ENCODE results near the gene CA11. TPM values are rescaled to one million over a fixed set of nuclear protein-coding genes. Genes with fewer than 3 reads are reported as not detected.

Gene CA11
- total RNA-seq, 1 experiment from 2014 or later, result 12.6 TPM

DNA sequence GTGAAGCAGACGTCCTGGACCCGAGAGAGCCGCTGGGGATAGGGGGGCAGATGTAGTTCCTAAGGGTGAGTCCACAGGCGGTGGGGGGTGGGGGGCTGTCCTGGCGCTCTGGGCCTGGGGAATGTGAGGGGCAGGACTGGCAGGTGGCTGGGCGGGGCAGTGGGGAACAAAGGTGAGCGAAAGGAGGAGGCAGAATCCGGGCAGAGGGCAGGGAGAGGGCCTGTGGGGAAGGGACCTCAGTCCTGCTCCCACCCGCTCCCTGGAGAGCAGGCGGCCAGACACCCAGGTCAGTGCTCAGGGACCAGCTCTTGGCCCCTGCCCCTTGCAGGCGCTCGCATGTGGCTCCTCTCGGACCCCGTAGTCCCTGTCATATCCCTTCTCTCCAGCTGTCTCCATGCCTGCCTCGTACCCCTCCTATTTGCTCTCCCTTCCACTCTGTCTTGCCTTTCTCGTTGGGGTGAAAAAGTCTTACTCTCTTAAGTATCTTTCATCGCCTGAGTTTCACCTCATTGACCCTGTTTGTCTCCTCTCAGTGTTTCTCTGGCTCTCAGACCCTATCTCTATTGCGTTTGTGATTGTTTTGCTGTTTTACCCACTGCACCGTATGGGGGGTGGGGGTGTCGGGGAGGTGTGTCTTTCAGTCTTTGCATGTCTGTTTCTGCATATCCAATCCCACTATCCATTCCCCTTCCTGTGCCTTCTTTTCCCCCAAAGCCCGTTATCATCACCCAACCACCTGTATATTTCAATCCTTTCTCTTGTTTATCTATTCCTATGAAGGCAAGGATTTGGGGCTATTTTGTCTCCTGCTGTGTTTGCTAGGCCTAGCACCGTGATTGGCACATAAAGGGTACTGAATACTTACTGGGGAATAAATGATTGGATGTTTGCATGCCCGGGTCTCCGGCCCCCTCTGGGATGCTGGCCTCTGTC is 20.9 kb downstream of the CA11 start:
- intact Hi-C loops (cut with micrococcal nuclease; ENCODE audit: unreplicated experiment) (no loop called here), in situ Hi-C loops (cut with HindIII; ENCODE audit: low pct_unique_long_range_greater_than_20kb, low sequenced_read_pairs) (no loop called here)
- no TSS peak for BruUV-seq (replicated peaks)
- H3K4me3 ChIP-seq (ENCODE audit: low read depth in 2 of 2, low read length in 2 of 2), result peak overlapping the region in 1 of 2 experiments; percentile 37; a peak in 1 of 4 replicates
- POLR2A ChIA-PET, result no interaction called here
- no peak overlapping the region for H3K27ac ChIP-seq (ENCODE audit: low read length)
- H3K4me1 ChIP-seq (ENCODE audit: control insufficient read depth, insufficient read depth, low read length), result peaks cover 8% of the 10 kb centered on the region
- ATAC-seq (no peak), DNase-seq (ENCODE audit: low read depth, low spot score) (no peak)
- H3K36me3 ChIP-seq (ENCODE audit: control insufficient read depth, insufficient read depth, low read length), result no peaks in the 10 kb centered on the region
- CTCF ChIA-PET, result no interaction called here
- H3K27me3 ChIP-seq (ENCODE audit: control insufficient read depth, insufficient read depth, low read length), result no peaks in the 10 kb centered on the region
- no peaks in the 10 kb centered on the region for H3K9me3 ChIP-seq (ENCODE audit: control insufficient read depth, insufficient read depth, low read depth, low read length)
- TF ChIP-seq POLR2AphosphoS5 (IDR thresholded peaks at IDR 0.05; ENCODE audit: low read depth, low read length), result no peak

DNA sequence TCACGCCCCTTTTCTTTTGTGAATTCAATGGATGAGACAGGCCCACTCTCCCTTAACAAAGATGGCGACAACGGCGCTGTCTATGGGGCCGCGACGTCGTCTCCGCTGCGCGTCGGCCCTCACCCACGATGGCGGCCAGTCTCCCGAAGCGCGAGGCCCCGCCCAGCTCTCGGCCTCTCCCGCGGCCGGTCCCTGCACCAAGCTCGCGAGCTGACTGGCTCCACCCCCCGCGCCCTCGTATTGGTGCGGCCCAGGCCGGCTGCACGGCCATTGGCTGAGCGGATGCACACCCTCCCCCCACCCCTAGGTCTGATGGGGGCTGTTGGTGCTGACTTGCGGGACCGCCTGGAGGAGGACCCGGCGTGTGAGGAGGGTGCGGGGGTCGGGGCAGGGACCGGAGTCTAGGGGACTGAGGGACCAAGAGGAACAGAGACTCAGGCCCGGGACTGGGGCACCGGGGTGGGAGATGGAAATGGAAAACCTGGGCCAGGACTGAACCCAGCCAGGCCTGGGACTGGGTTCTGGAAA is 21.9 kb downstream of the CA11 start:
- in situ Hi-C loops (cut with HindIII; ENCODE audit: low pct_unique_long_range_greater_than_20kb, low sequenced_read_pairs), result no loop called here
- BruUV-seq (replicated peaks), result no TSS peak
- intact Hi-C loops (cut with micrococcal nuclease; ENCODE audit: unreplicated experiment), result no loop called here
- Histone ChIP-seq H3K4me3 (ENCODE audit: low read depth in 2 of 2, low read length in 2 of 2) (peak overlapping the region; percentile 37 to 39), H3K27me3 (ENCODE audit: control insufficient read depth, insufficient read depth, low read length) (no peaks in the 10 kb centered on the region), H3K36me3 (ENCODE audit: control insufficient read depth, insufficient read depth, low read length) (no peaks in the 10 kb centered on the region), H3K4me1 (ENCODE audit: control insufficient read depth, insufficient read depth, low read length) (peaks cover 8% of the 10 kb centered on the region), H3K9me3 (ENCODE audit: control insufficient read depth, insufficient read depth, low read depth, low read length) (no peaks in the 10 kb centered on the region), H3K27ac (ENCODE audit: low read length) (peak overlapping the region; percentile 82)
- ATAC-seq (peak; percentile 90), DNase-seq (ENCODE audit: low read depth, low spot score) (no peak)
- no peak for TF ChIP-seq SIN3A (IDR thresholded peaks at IDR 0.05; ENCODE audit: borderline replicate concordance, insufficient read depth, low read depth, low read length)
- no peak for TF ChIP-seq POLR2AphosphoS5 (IDR thresholded peaks at IDR 0.05; ENCODE audit: low read depth, low read length)
- TF ChIP-seq, protein P1, sequence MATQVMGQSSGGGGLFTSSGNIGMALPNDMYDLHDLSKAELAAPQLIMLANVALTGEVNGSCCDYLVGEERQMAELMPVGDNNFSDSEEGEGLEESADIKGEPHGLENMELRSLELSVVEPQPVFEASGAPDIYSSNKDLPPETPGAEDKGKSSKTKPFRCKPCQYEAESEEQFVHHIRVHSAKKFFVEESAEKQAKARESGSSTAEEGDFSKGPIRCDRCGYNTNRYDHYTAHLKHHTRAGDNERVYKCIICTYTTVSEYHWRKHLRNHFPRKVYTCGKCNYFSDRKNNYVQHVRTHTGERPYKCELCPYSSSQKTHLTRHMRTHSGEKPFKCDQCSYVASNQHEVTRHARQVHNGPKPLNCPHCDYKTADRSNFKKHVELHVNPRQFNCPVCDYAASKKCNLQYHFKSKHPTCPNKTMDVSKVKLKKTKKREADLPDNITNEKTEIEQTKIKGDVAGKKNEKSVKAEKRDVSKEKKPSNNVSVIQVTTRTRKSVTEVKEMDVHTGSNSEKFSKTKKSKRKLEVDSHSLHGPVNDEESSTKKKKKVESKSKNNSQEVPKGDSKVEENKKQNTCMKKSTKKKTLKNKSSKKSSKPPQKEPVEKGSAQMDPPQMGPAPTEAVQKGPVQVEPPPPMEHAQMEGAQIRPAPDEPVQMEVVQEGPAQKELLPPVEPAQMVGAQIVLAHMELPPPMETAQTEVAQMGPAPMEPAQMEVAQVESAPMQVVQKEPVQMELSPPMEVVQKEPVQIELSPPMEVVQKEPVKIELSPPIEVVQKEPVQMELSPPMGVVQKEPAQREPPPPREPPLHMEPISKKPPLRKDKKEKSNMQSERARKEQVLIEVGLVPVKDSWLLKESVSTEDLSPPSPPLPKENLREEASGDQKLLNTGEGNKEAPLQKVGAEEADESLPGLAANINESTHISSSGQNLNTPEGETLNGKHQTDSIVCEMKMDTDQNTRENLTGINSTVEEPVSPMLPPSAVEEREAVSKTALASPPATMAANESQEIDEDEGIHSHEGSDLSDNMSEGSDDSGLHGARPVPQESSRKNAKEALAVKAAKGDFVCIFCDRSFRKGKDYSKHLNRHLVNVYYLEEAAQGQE (IDR thresholded peaks at IDR 0.05; ENCODE audit: insufficient read depth in 1 of 2, low read depth in 2 of 2, low read length in 1 of 2), result no peak
- TF ChIP-seq TCF7L2 (IDR thresholded peaks at IDR 0.05; ENCODE audit: low read depth, low read length), result no peak
- TF ChIP-seq, protein P2, sequence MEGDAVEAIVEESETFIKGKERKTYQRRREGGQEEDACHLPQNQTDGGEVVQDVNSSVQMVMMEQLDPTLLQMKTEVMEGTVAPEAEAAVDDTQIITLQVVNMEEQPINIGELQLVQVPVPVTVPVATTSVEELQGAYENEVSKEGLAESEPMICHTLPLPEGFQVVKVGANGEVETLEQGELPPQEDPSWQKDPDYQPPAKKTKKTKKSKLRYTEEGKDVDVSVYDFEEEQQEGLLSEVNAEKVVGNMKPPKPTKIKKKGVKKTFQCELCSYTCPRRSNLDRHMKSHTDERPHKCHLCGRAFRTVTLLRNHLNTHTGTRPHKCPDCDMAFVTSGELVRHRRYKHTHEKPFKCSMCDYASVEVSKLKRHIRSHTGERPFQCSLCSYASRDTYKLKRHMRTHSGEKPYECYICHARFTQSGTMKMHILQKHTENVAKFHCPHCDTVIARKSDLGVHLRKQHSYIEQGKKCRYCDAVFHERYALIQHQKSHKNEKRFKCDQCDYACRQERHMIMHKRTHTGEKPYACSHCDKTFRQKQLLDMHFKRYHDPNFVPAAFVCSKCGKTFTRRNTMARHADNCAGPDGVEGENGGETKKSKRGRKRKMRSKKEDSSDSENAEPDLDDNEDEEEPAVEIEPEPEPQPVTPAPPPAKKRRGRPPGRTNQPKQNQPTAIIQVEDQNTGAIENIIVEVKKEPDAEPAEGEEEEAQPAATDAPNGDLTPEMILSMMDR (IDR thresholded peaks at IDR 0.05), result no peak
- POLR2A ChIA-PET, result interaction anchor here (0.5 to 0.7 kb wide), 3 partner anchors 21 to 149 kb away, joined by 3 to 6 read pairs (median 5); no protein-coding TSS in a partner anchor
- CTCF ChIA-PET, result no interaction called here
